Osteocyte (in vitro differentiated cells): ENCODE data around the gene S100A11. TPM values are rescaled to one million over a fixed set of nuclear protein-coding genes. Genes with fewer than 3 reads are reported as not detected.

ENCODE experiments used
- DNase-seq: peaks from one replicate; pipeline ENCODE4 v3.0.0; 2021; ENCODE audit warnings: mixed read lengths; ENCODE audit not compliant: unreplicated experiment; ENCODE audit errors: extremely low spot score
- H3K27ac Mint-ChIP-seq: one replicate; pipeline ENCODE4 v1.8.0; 2021; ENCODE audit warnings: mild to moderate bottlenecking, mixed read lengths; ENCODE audit not compliant: unreplicated experiment
- H3K27me3 Mint-ChIP-seq: one replicate; pipeline ENCODE4 v1.8.0; 2021; ENCODE audit warnings: mixed read lengths; ENCODE audit not compliant: unreplicated experiment
- H3K36me3 Mint-ChIP-seq: one replicate; pipeline ENCODE4 v1.8.0; 2021; ENCODE audit warnings: mixed read lengths; ENCODE audit not compliant: unreplicated experiment
- H3K4me1 Mint-ChIP-seq: one replicate; pipeline ENCODE4 v1.8.0; 2021; ENCODE audit warnings: mixed read lengths; ENCODE audit not compliant: unreplicated experiment
- H3K4me3 Mint-ChIP-seq: one replicate; pipeline ENCODE4 v1.8.0; 2021; ENCODE audit warnings: mild to moderate bottlenecking, moderate library complexity, mixed read lengths; ENCODE audit not compliant: unreplicated experiment
- H3K9me3 Mint-ChIP-seq: one replicate; pipeline ENCODE4 v1.8.0; 2021; ENCODE audit warnings: mixed read lengths; ENCODE audit not compliant: unreplicated experiment
- CTCF ChIP-seq: fragments of 200-600 bp; sonication (generic); IDR thresholded peaks from 2 replicates; pipeline ENCODE4 v1.5.0; 2021; ENCODE audit warnings: antibody characterized with exemption, mild to moderate bottlenecking, moderate library complexity
- total RNA-seq: library from RNA; stranded (reverse); gene quantifications from 2 replicates; pipeline ENCODE4 v1.2.1, GENCODE V29; 2021

S100A11 gene
- total RNA-seq, 1 donor from 2014 or later: 446 TPM

- Mint-ChIP-seq H3K9me3 (no peaks in the 10 kb centered on the region), H3K27me3 (no peaks in the 10 kb centered on the region), H3K36me3 (no peaks in the 10 kb centered on the region), H3K4me1 (peaks cover 77% of the 10 kb centered on the region), H3K4me3 (peak overlapping the region; percentile 88), H3K27ac (peak overlapping the region; percentile 97)
- TF ChIP-seq CTCF: no peak
- DNase-seq: no peak
Observed at GRCh38 chr1:151990856-151991198, 46.0 kb downstream of the S100A11 start.

GRCh38 chr1:151990058-151990855 is 46.5 kb downstream of the S100A11 start:
- no peak for DNase-seq
- H3K27ac Mint-ChIP-seq: peak overlapping the region; percentile 97
- H3K4me1 Mint-ChIP-seq: peaks cover 75% of the 10 kb centered on the region
- no peaks in the 10 kb centered on the region for H3K9me3 Mint-ChIP-seq
- no peaks in the 10 kb centered on the region for H3K27me3 Mint-ChIP-seq
- no peak for TF ChIP-seq CTCF
- peak overlapping the region; percentile 88 for H3K4me3 Mint-ChIP-seq
- no peaks in the 10 kb centered on the region for H3K36me3 Mint-ChIP-seq

DNA sequence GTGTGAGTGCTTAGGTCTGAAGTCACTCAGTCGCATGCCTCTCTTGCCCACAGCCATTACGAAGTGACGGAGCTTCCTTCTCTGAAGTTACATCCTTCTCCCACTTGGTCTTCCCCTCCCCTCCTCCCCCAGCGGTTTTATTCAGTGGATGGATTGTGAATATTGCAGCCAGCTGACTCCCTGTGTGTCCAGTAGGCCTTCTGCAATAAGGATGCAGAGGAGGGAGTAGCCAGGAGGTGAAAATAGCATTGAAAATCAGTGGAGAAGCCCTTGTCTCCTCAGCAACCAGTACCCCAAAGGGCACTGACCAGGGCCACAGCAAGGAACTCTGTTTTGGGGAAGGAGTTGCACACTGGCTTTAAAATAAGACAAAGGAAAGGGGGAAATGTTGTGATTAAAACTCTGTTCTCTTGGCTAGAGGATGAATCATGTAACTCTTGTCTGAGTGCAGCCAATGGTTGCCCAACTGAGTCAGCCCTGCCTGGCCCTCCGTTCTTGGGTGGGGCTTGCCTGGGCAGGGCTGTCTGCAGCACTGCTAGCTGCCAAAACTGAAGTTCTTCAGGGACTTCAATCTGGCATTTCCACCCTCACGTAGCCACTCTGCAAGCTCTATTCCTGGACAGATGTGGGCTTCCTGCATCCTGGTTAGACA is 47.5 kb downstream of the S100A11 start:
- H3K4me1 Mint-ChIP-seq: peaks cover 74% of the 10 kb centered on the region
- DNase-seq: no peak
- TF ChIP-seq CTCF: no peak
- peak overlapping the region; percentile 97 for H3K27ac Mint-ChIP-seq
- H3K36me3 Mint-ChIP-seq: peaks cover 2% of the 10 kb centered on the region
- H3K9me3 Mint-ChIP-seq: no peaks in the 10 kb centered on the region
- peak overlapping the region; percentile 46 for H3K4me3 Mint-ChIP-seq
- H3K27me3 Mint-ChIP-seq: no peaks in the 10 kb centered on the region

GRCh38 chr1:151988405-151988923 is 48.3 kb downstream of the S100A11 start:
- H3K27ac Mint-ChIP-seq: peak overlapping the region; percentile 97

More at GRCh38 chr1:151988405-151988923, 48.3 kb downstream of the S100A11 start:
- DNase-seq: no peak
- Mint-ChIP-seq H3K36me3 (peaks cover 4% of the 10 kb centered on the region), H3K9me3 (no peaks in the 10 kb centered on the region), H3K4me1 (peaks cover 71% of the 10 kb centered on the region), H3K27me3 (no peaks in the 10 kb centered on the region), H3K4me3 (peak overlapping the region; percentile 43)
- TF ChIP-seq CTCF: no peak
